Tibial artery (tissue), 4 donors: ENCODE results near the gene PKP1.

Experiments
- DNase-seq, 2 donors: peaks; one replicate each; pipeline ENCODE4 v3.0.0-alpha.2; 2019
- H3K27ac ChIP-seq, 2 donors: fragments of 200-600 bp; sonication (generic) in 1 of 2; 1 replicate in 1 of 2; 2 replicates in 1 of 2; pipeline ENCODE4 v1.5.1; 2018 to 2019; ENCODE audit warnings: mild to moderate bottlenecking in 1 of 2
- H3K27me3 ChIP-seq, 2 donors: fragments of 200-600 bp; sonication (generic) in 1 of 2; one replicate each; pipeline versions ENCODE4 v1.5.1 to v1.6.0; 2016 to 2019
- H3K36me3 ChIP-seq, 3 donors: fragments of 200-600 bp; sonication (generic) in 2 of 3; one replicate each; pipeline ENCODE4 v1.5.1; 2016 to 2019; ENCODE audit warnings: mild to moderate bottlenecking in 2 of 3
- H3K4me1 ChIP-seq, 4 donors: fragments of 200-600 bp; sonication (generic) in 2 of 4; 1 replicate in 3 of 4; 2 replicates in 1 of 4; pipeline ENCODE4 v1.5.1; 2016 to 2019
- H3K4me3 ChIP-seq, 2 donors: fragments of 200-600 bp; sonication (generic) in 1 of 2; 1 replicate in 1 of 2; 2 replicates in 1 of 2; pipeline ENCODE4 v1.5.1; 2018 to 2019; ENCODE audit warnings: mild to moderate bottlenecking in 2 of 2
- H3K9me3 ChIP-seq, 3 donors: fragments of 200-600 bp; sonication (generic) in 1 of 3; one replicate each; pipeline ENCODE4 v1.5.1; 2016 to 2019
- CTCF ChIP-seq, 2 experiments: fragments of 200-600 bp in 1 of 2; fragments of 450-650 bp in 1 of 2; IDR thresholded peaks; one replicate each; pipeline ENCODE4 v1.5.1; 2017 to 2019; ENCODE audit warnings: antibody characterized with exemption in 2 of 2, mild to moderate bottlenecking in 1 of 2, moderate library complexity in 1 of 2
- intact Hi-C: fragments of 100-400 bp; cut with DNase I; formaldehyde crosslinking; loops from one replicate; pipeline ENCODE4 v1.15.0; 2023; ENCODE audit warnings: low total_unique reads

Gene PKP1

GRCh38 chr1:201321826-201322390 is 38.6 kb downstream of the PKP1 start:
- H3K27ac ChIP-seq, result no peak overlapping the region
- no peak overlapping the region for H3K4me3 ChIP-seq
- no peak for DNase-seq
- H3K27me3 ChIP-seq, result no peaks in the 10 kb centered on the region
- no peaks in the 10 kb centered on the region for H3K4me1 ChIP-seq
- TF ChIP-seq CTCF (IDR thresholded peaks at IDR 0.05), result no peak
- intact Hi-C loops, result no loop called here
- peaks cover 0 to 41% (median 0%) of the 10 kb centered on the region in 3 donors for H3K36me3 ChIP-seq
- no peaks in the 10 kb centered on the region for H3K9me3 ChIP-seq

GRCh38 chr1:201322653-201323510 is 39.6 kb downstream of the PKP1 start:
- Histone ChIP-seq H3K4me3 (no peak overlapping the region), H3K27me3 (no peaks in the 10 kb centered on the region), H3K9me3 (no peaks in the 10 kb centered on the region), H3K36me3 (peaks cover 0 to 37% (median 0%) of the 10 kb centered on the region in 3 donors), H3K27ac (no peak overlapping the region), H3K4me1 (no peaks in the 10 kb centered on the region)
- DNase-seq, result no peak
- no peak for TF ChIP-seq CTCF (IDR thresholded peaks at IDR 0.05)
- intact Hi-C loops, result no loop called here

- H3K27ac ChIP-seq, result no peak overlapping the region
Observed at GRCh38 chr1:201324306-201324705, 41.0 kb downstream of the PKP1 start.

GRCh38 chr1:201324821-201325677 is 41.7 kb downstream of the PKP1 start:
- Histone ChIP-seq H3K27ac (no peak overlapping the region), H3K9me3 (no peaks in the 10 kb centered on the region), H3K4me1 (peaks cover 0 to 5% (median 0%) of the 10 kb centered on the region in 4 donors), H3K27me3 (no peaks in the 10 kb centered on the region), H3K36me3 (peaks cover 0 to 35% (median 0%) of the 10 kb centered on the region in 3 donors), H3K4me3 (no peak overlapping the region)
- DNase-seq, result no peak
- no peak for TF ChIP-seq CTCF (IDR thresholded peaks at IDR 0.05)
- intact Hi-C loops, result no loop called here

More at GRCh38 chr1:201324306-201324705, 41.0 kb downstream of the PKP1 start:
- Histone ChIP-seq H3K27me3 (no peaks in the 10 kb centered on the region), H3K4me1 (peaks cover 0 to under 1% (median 0%) of the 10 kb centered on the region in 4 donors), H3K4me3 (no peak overlapping the region), H3K9me3 (no peaks in the 10 kb centered on the region), H3K36me3 (peaks cover 0 to 35% (median 0%) of the 10 kb centered on the region in 3 donors)
- intact Hi-C loops, result no loop called here
- DNase-seq, result no peak
- no peak for TF ChIP-seq CTCF (IDR thresholded peaks at IDR 0.05)

GRCh38 chr1:201325678-201326060 is 42.4 kb downstream of the PKP1 start:
- Histone ChIP-seq H3K9me3 (no peaks in the 10 kb centered on the region), H3K4me3 (no peak overlapping the region), H3K4me1 (peaks cover 0 to 5% (median 0%) of the 10 kb centered on the region in 4 donors), H3K27ac (no peak overlapping the region), H3K36me3 (peaks cover 0 to 35% (median 0%) of the 10 kb centered on the region in 3 donors), H3K27me3 (no peaks in the 10 kb centered on the region)
- no peak for TF ChIP-seq CTCF (IDR thresholded peaks at IDR 0.05)
- intact Hi-C loops, result no loop called here
- DNase-seq, result no peak
